ENCODE results near the gene UNC13B. TPM values are rescaled to one million over a fixed set of nuclear protein-coding genes. Genes with fewer than 3 reads are reported as not detected.

UNC13B gene
- total and polyA plus RNA-seq, 5 donors from 2014 or later: 0.14 to 0.96 (median 0.20) TPM; not detected in 2

DNA sequence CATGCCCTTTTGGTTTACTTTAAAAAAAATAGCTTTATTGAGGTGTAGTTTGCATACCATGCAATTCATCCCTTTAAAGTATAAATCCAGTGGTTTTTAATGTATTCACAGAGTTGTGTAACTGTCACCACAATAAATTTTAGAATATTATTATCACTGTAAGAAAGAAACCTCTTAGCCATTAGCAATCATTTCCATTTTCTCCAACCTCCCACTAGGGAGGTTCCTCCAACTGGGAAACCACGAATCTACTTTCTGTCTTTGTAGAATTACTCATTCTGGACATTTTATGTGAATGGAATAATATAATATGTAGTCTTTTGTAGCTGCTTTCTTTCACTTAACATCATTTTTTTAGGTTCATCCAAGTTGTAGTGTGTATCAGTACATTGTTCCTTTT, 43.5 kb downstream of the UNC13B start:
- H3K9me3 ChIP-seq (ENCODE audit: control insufficient read depth in 2 of 2, low read length in 2 of 2): peaks cover 2 to 18% of the 10 kb centered on the region in 2 experiments
- DNase-seq (no peak), ATAC-seq (ENCODE audit: low read depth in 2 of 2) (no peak)
- H3K4me1 Mint-ChIP-seq: no peaks in the 10 kb centered on the region
- H3K36me3 Mint-ChIP-seq: no peaks in the 10 kb centered on the region
- peaks cover 4 to 38% (median 7%) of the 10 kb centered on the region in 7 donors for H3K9me3 Mint-ChIP-seq
- H3K4me1 ChIP-seq (ENCODE audit: control insufficient read depth, insufficient read depth, low read length, poor library complexity, severe bottlenecking): no peaks in the 10 kb centered on the region
- H3K36me3 ChIP-seq (ENCODE audit: control insufficient read depth, insufficient read depth, low read length): no peaks in the 10 kb centered on the region
- H3K27ac Mint-ChIP-seq: no peak overlapping the region
- H3K4me3 Mint-ChIP-seq: no peak overlapping the region
- H3K27ac ChIP-seq (ENCODE audit: insufficient read depth, low read length, poor library complexity, severe bottlenecking): no peak overlapping the region
- H3K27me3 Mint-ChIP-seq: no peaks in the 10 kb centered on the region
- H3K27me3 ChIP-seq (ENCODE audit: control insufficient read depth, insufficient read depth, low read length): no peaks in the 10 kb centered on the region
- H3K4me3 ChIP-seq (ENCODE audit: low read depth, low read length): no peak overlapping the region

DNA sequence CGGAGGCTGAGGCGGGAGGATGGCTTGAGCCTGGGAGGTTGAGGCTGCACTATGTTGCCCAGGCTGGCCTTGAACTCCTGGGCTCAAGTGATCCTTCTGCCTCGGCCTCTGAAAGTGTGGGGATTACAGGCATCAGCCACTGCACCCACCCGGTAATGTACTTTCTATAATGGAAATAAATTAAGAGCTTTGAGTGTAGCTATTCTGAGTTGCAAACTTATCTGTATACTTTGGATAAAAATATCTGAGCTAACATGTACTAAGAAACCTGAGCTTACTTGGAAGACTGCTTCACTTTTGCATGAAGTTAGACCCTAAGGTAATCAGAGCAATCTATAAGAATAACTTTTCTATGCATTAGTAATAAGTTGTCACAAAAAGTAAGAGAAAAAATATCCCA, 50.0 kb downstream of the UNC13B start:
- Mint-ChIP-seq H3K27ac (no peak overlapping the region), H3K4me1 (no peaks in the 10 kb centered on the region), H3K9me3 (peaks cover 0 to 4% (median 0%) of the 10 kb centered on the region in 7 donors), H3K4me3 (no peak overlapping the region), H3K27me3 (no peaks in the 10 kb centered on the region), H3K36me3 (no peaks in the 10 kb centered on the region)
- no peak for DNase-seq
- no peak overlapping the region for H3K4me3 ChIP-seq (ENCODE audit: low read depth, low read length)
- H3K36me3 ChIP-seq (ENCODE audit: control insufficient read depth, insufficient read depth, low read length): no peaks in the 10 kb centered on the region
- H3K27ac ChIP-seq (ENCODE audit: insufficient read depth, low read length, poor library complexity, severe bottlenecking): no peak overlapping the region
- H3K4me1 ChIP-seq (ENCODE audit: control insufficient read depth, insufficient read depth, low read length, poor library complexity, severe bottlenecking): no peaks in the 10 kb centered on the region
- H3K27me3 ChIP-seq (ENCODE audit: control insufficient read depth, insufficient read depth, low read length): peaks cover 4% of the 10 kb centered on the region
- ATAC-seq (ENCODE audit: low read depth in 2 of 2): no peak
- H3K9me3 ChIP-seq (ENCODE audit: control insufficient read depth in 2 of 2, low read length in 2 of 2): no peaks in the 10 kb centered on the region

DNA sequence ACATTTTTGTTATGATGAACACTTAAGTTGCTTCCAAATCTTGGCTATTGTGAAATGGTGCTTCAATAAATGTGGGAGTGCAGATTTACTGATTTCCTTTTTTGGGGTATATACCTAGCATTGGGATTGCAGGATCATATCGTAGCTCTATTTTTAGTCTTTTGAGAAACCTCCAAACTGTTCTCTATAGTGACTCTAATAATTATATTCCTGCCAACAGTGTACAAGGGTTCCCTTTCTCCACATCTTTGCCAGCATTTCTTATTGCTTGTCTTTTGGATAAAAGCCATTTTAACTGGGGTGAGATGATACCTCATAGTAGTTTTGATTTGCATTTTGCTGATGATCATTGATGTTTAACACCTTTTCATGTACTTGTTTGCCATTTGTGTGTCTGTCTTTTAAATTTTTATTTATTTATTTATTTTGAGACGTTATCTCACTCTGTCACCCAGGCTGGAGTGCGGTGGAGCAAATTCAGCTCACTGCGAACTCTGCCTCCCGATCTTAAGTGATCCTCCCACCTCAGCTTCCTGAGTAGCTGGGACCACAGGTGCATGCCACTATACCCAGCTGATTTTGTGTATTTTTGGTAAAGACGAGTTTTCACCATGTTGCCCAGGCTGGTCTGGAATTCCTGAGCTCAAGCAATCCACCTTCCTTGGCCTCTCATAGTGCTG, 59.0 kb downstream of the UNC13B start:
- Histone ChIP-seq H3K27me3 (ENCODE audit: control insufficient read depth, insufficient read depth, low read length) (peaks cover 2% of the 10 kb centered on the region), H3K4me1 (ENCODE audit: control insufficient read depth, insufficient read depth, low read length, poor library complexity, severe bottlenecking) (no peaks in the 10 kb centered on the region), H3K36me3 (ENCODE audit: control insufficient read depth, insufficient read depth, low read length) (no peaks in the 10 kb centered on the region), H3K9me3 (ENCODE audit: control insufficient read depth in 2 of 2, low read length in 2 of 2) (peaks cover 0 to 2% of the 10 kb centered on the region in 2 experiments), H3K4me3 (ENCODE audit: low read depth, low read length) (no peak overlapping the region), H3K27ac (ENCODE audit: insufficient read depth, low read length, poor library complexity, severe bottlenecking) (no peak overlapping the region)
- Mint-ChIP-seq H3K4me1 (no peaks in the 10 kb centered on the region), H3K27ac (no peak overlapping the region), H3K9me3 (peaks cover 0 to 5% (median 3%) of the 10 kb centered on the region in 7 donors), H3K4me3 (no peak overlapping the region), H3K27me3 (no peaks in the 10 kb centered on the region), H3K36me3 (no peaks in the 10 kb centered on the region)
- DNase-seq (no peak), ATAC-seq (ENCODE audit: low read depth in 2 of 2) (no peak)

GRCh38 chr9:35225677-35226076, 63.9 kb downstream of the UNC13B start:
- H3K9me3 Mint-ChIP-seq: peaks cover 0 to 3% (median 1%) of the 10 kb centered on the region in 7 donors
- H3K4me1 Mint-ChIP-seq: no peaks in the 10 kb centered on the region
- H3K4me3 ChIP-seq (ENCODE audit: low read depth, low read length): no peak overlapping the region
- H3K27me3 ChIP-seq (ENCODE audit: control insufficient read depth, insufficient read depth, low read length): no peaks in the 10 kb centered on the region
- no peaks in the 10 kb centered on the region for H3K27me3 Mint-ChIP-seq
- H3K27ac Mint-ChIP-seq: no peak overlapping the region
- DNase-seq: no peak
- no peak for ATAC-seq (ENCODE audit: low read depth in 2 of 2)
- H3K9me3 ChIP-seq (ENCODE audit: control insufficient read depth in 2 of 2, low read length in 2 of 2): peaks cover 0 to 2% of the 10 kb centered on the region in 2 experiments
- no peak overlapping the region for H3K27ac ChIP-seq (ENCODE audit: insufficient read depth, low read length, poor library complexity, severe bottlenecking)
- H3K4me3 Mint-ChIP-seq: no peak overlapping the region
- H3K4me1 ChIP-seq (ENCODE audit: control insufficient read depth, insufficient read depth, low read length, poor library complexity, severe bottlenecking): no peaks in the 10 kb centered on the region
- no peaks in the 10 kb centered on the region for H3K36me3 Mint-ChIP-seq
- no peaks in the 10 kb centered on the region for H3K36me3 ChIP-seq (ENCODE audit: control insufficient read depth, insufficient read depth, low read length)

GRCh38 chr9:35226651-35227050, 64.8 kb downstream of the UNC13B start:
- H3K4me3 Mint-ChIP-seq: no peak overlapping the region
- no peak for DNase-seq
- no peak for ATAC-seq (ENCODE audit: low read depth in 2 of 2)
- no peaks in the 10 kb centered on the region for H3K27me3 Mint-ChIP-seq
- no peaks in the 10 kb centered on the region for H3K36me3 ChIP-seq (ENCODE audit: control insufficient read depth, insufficient read depth, low read length)
- H3K9me3 Mint-ChIP-seq: peaks cover 0 to 3% (median 1%) of the 10 kb centered on the region in 7 donors
- peaks cover 0 to 2% of the 10 kb centered on the region in 2 experiments for H3K9me3 ChIP-seq (ENCODE audit: control insufficient read depth in 2 of 2, low read length in 2 of 2)
- peaks cover 2% of the 10 kb centered on the region for H3K27me3 ChIP-seq (ENCODE audit: control insufficient read depth, insufficient read depth, low read length)
- no peaks in the 10 kb centered on the region for H3K4me1 ChIP-seq (ENCODE audit: control insufficient read depth, insufficient read depth, low read length, poor library complexity, severe bottlenecking)
- H3K36me3 Mint-ChIP-seq: no peaks in the 10 kb centered on the region
- H3K27ac Mint-ChIP-seq: no peak overlapping the region
- no peak overlapping the region for H3K27ac ChIP-seq (ENCODE audit: insufficient read depth, low read length, poor library complexity, severe bottlenecking)
- H3K4me3 ChIP-seq (ENCODE audit: low read depth, low read length): no peak overlapping the region
- H3K4me1 Mint-ChIP-seq: no peaks in the 10 kb centered on the region

DNA sequence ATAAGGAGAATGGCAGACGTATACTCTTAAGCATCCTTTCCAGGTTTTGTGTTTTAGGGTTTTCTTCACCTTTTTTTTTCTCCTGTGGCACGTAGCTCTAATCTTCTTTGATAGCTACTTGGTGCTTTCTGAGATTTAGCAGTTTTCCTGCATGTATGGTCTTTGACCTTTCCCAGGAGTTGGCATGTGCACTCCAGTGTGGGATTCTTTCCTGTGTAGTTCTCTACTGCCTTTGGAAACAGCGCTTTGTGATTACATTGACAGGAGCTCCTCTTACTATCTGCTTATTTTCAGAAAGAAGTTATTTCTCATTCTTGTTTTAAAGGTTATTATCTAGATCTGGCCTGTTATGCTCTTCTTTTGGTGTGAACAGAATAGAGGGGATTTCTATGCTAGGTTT, 65.5 kb downstream of the UNC13B start:
- DNase-seq (no peak), ATAC-seq (ENCODE audit: low read depth in 2 of 2) (no peak)
- Histone ChIP-seq H3K4me3 (ENCODE audit: low read depth, low read length) (no peak overlapping the region), H3K9me3 (ENCODE audit: control insufficient read depth in 2 of 2, low read length in 2 of 2) (peaks cover 0 to 2% of the 10 kb centered on the region in 2 experiments), H3K36me3 (ENCODE audit: control insufficient read depth, insufficient read depth, low read length) (no peaks in the 10 kb centered on the region), H3K4me1 (ENCODE audit: control insufficient read depth, insufficient read depth, low read length, poor library complexity, severe bottlenecking) (no peaks in the 10 kb centered on the region), H3K27me3 (ENCODE audit: control insufficient read depth, insufficient read depth, low read length) (peaks cover 2% of the 10 kb centered on the region), H3K27ac (ENCODE audit: insufficient read depth, low read length, poor library complexity, severe bottlenecking) (no peak overlapping the region)
- H3K4me1 Mint-ChIP-seq: no peaks in the 10 kb centered on the region
- H3K36me3 Mint-ChIP-seq: no peaks in the 10 kb centered on the region
- H3K4me3 Mint-ChIP-seq: no peak overlapping the region
- peaks cover 0 to 3% (median 0%) of the 10 kb centered on the region in 7 donors for H3K9me3 Mint-ChIP-seq
- H3K27me3 Mint-ChIP-seq: no peaks in the 10 kb centered on the region
- no peak overlapping the region for H3K27ac Mint-ChIP-seq

DNA sequence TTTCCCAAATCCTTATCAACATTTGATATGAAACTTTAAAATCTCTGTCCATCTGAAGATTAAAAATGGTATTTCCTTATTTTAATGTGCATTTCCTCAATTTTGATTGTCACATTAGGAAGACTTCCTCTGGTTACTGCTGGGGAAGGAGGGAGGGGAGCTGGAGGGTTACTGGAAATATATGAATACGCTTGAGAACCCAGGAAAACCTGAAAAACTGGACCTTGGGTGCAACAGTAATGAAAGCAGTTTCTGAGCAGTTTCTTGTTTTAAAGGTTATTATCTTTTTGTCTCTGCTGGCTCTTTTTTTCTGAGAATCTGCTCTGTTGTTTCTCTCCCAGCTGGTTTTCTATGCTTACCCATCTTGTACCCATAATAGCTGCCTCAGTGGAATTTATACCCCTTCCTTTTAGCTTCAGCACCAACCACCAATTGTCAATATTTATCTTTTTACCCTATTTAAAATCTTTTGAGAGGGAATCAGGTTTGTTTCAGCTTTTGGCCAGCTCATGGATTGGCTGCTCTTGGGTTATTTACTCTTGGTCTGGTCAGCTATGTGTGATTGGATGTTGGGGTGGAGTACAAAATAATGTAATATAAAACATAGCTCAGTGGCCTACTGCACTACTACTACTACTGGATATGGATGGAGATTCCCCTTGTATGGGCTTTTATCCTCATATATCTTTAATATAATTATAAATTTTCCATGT, 67.4 kb downstream of the UNC13B start:
- Mint-ChIP-seq H3K27ac (no peak overlapping the region), H3K9me3 (peaks cover 0 to 1% (median 0%) of the 10 kb centered on the region in 7 donors), H3K4me1 (no peaks in the 10 kb centered on the region), H3K4me3 (no peak overlapping the region), H3K36me3 (no peaks in the 10 kb centered on the region), H3K27me3 (peaks cover 8% of the 10 kb centered on the region)
- Histone ChIP-seq H3K27me3 (ENCODE audit: control insufficient read depth, insufficient read depth, low read length) (peaks cover 2% of the 10 kb centered on the region), H3K4me3 (ENCODE audit: low read depth, low read length) (no peak overlapping the region), H3K36me3 (ENCODE audit: control insufficient read depth, insufficient read depth, low read length) (no peaks in the 10 kb centered on the region), H3K9me3 (ENCODE audit: control insufficient read depth in 2 of 2, low read length in 2 of 2) (no peaks in the 10 kb centered on the region), H3K27ac (ENCODE audit: insufficient read depth, low read length, poor library complexity, severe bottlenecking) (no peak overlapping the region), H3K4me1 (ENCODE audit: control insufficient read depth, insufficient read depth, low read length, poor library complexity, severe bottlenecking) (no peaks in the 10 kb centered on the region)
- no peak for ATAC-seq (ENCODE audit: low read depth in 2 of 2)
- no peak for DNase-seq

GRCh38 chr9:35229779-35230143, 68.0 kb downstream of the UNC13B start:
- H3K27ac Mint-ChIP-seq: no peak overlapping the region
- no peaks in the 10 kb centered on the region for H3K36me3 Mint-ChIP-seq
- Histone ChIP-seq H3K4me3 (ENCODE audit: low read depth, low read length) (no peak overlapping the region), H3K9me3 (ENCODE audit: control insufficient read depth in 2 of 2, low read length in 2 of 2) (no peaks in the 10 kb centered on the region), H3K36me3 (ENCODE audit: control insufficient read depth, insufficient read depth, low read length) (no peaks in the 10 kb centered on the region), H3K27ac (ENCODE audit: insufficient read depth, low read length, poor library complexity, severe bottlenecking) (no peak overlapping the region), H3K27me3 (ENCODE audit: control insufficient read depth, insufficient read depth, low read length) (peaks cover 2% of the 10 kb centered on the region), H3K4me1 (ENCODE audit: control insufficient read depth, insufficient read depth, low read length, poor library complexity, severe bottlenecking) (no peaks in the 10 kb centered on the region)
- no peak for ATAC-seq (ENCODE audit: low read depth in 2 of 2)
- no peak overlapping the region for H3K4me3 Mint-ChIP-seq
- DNase-seq: no peak
- peaks cover 0 to 1% (median 0%) of the 10 kb centered on the region in 7 donors for H3K9me3 Mint-ChIP-seq
- no peaks in the 10 kb centered on the region for H3K4me1 Mint-ChIP-seq
- peaks cover 8% of the 10 kb centered on the region for H3K27me3 Mint-ChIP-seq

Data from CD4-positive, CD25-positive, alpha-beta regulatory T cell (primary cell).